Measurements from ENCODE around the gene MRPL55.

Gene MRPL55

GRCh38 chr1:228068359-228068758 lies 40.7 kb downstream of the MRPL55 start:
- DNase-seq (ENCODE audit: low read depth): no peak

- DNase-seq (ENCODE audit: low read depth): no peak
These were observed 42.0 kb downstream of the MRPL55 start for GRCh38 chr1:228066891-228067654.

GRCh38 chr1:228066416-228066815 lies 42.7 kb downstream of the MRPL55 start:
- no peak for DNase-seq (ENCODE audit: low read depth)

GRCh38 chr1:228065543-228066347 lies 43.4 kb downstream of the MRPL55 start:
- DNase-seq (ENCODE audit: low read depth): no peak

- DNase-seq (ENCODE audit: low read depth): no peak
These were observed 44.2 kb downstream of the MRPL55 start for GRCh38 chr1:228064741-228065542.

- no peak for DNase-seq (ENCODE audit: low read depth)
These were observed 44.8 kb downstream of the MRPL55 start for GRCh38 chr1:228064296-228064695.

GRCh38 chr1:228063251-228064191 lies 45.6 kb downstream of the MRPL55 start:
- no peak for DNase-seq (ENCODE audit: low read depth)

- no peak for DNase-seq (ENCODE audit: low read depth)
These were observed 46.3 kb downstream of the MRPL55 start for GRCh38 chr1:228062812-228063211.

GRCh38 chr1:228062085-228062791 lies 46.9 kb downstream of the MRPL55 start:
- DNase-seq (ENCODE audit: low read depth): no peak

- DNase-seq (ENCODE audit: low read depth): no peak
These were observed 47.6 kb downstream of the MRPL55 start for GRCh38 chr1:228061411-228062084.

GRCh38 chr1:228060458-228061190 lies 48.5 kb downstream of the MRPL55 start:
- no peak for DNase-seq (ENCODE audit: low read depth)

GRCh38 chr1:228059634-228060457 lies 49.3 kb downstream of the MRPL55 start:
- no peak for DNase-seq (ENCODE audit: low read depth)

GRCh38 chr1:228058949-228059633 lies 50.0 kb downstream of the MRPL55 start:
- DNase-seq (ENCODE audit: low read depth): no peak

GRCh38 chr1:228058172-228058948 lies 50.7 kb downstream of the MRPL55 start:
- DNase-seq (ENCODE audit: low read depth): no peak
